K562 (cell line): ENCODE results near the gene MAB21L2. TPM values are rescaled to one million over a fixed set of nuclear protein-coding genes. Genes with fewer than 3 reads are reported as not detected.

Experiments
- NRF1 ChIP-seq, 2 experiments: fragments of 450-650 bp; IDR thresholded peaks in 1 of 2; conservative IDR thresholded peaks in 1 of 2; 2 replicates each; pipeline ENCODE4 v1.6.1; 2014; ENCODE audit warnings: mild to moderate bottlenecking in 2 of 2
- ZBTB33 ChIP-seq: sonication (generic); formaldehyde crosslinking; IDR thresholded peaks from 2 replicates; pipeline ENCODE4 v1.8.1; 2023; ENCODE audit warnings: mild to moderate bottlenecking, missing genetic modification reagents
- polyA plus RNA-seq, 8 experiments: library from polyadenylated mRNA; depleted of rRNA in 4 of 8; stranded (reverse) in 5 of 8; unstranded in 3 of 8; fragments of >200 nt; fragmentation: Nextera tagmentation in 2 of 8; fragmentation: Illumina TruSeq in 1 of 8; extraction: Ambion mirVana in 2 of 8; extraction: Trizol in 1 of 8; gene quantifications; 2 replicates each; pipeline versions ENCODE4 v1.2.1 to v1.2.3, GENCODE V29; 2011 to 2014; ENCODE audit warnings: inconsistent platforms in 1 of 8, missing spikeins in 1 of 8
- total RNA-seq, 7 experiments: library from RNA; depleted of rRNA in 6 of 7; stranded (reverse); fragments of >200 nt in 6 of 7; fragmentation: Illumina TruSeq in 2 of 7; extraction: Trizol in 2 of 7; gene quantifications; 2 replicates each; pipeline versions ENCODE4 v1.2.1 to v1.2.3, GENCODE V29; 2011 to 2021; ENCODE audit warnings: low replicate concordance in 1 of 7
- TF ChIP-seq, protein P1 (sequence below): IDR thresholded peaks from 2 replicates; pipeline ENCODE4 v1.6.1; 2011; ENCODE audit warnings: borderline replicate concordance, low read depth, mild to moderate bottlenecking, moderate library complexity, low read length; ENCODE audit not compliant: insufficient read depth, poor library complexity, severe bottlenecking

Gene MAB21L2
- total and polyA plus RNA-seq, 9 of the 15 experiments (the other 6 are each of a cell fraction or from before 2014, with no cell fraction given) = not detected

- peak; percentile 78 for TF ChIP-seq ZBTB33
- TF ChIP-seq, protein P1, sequence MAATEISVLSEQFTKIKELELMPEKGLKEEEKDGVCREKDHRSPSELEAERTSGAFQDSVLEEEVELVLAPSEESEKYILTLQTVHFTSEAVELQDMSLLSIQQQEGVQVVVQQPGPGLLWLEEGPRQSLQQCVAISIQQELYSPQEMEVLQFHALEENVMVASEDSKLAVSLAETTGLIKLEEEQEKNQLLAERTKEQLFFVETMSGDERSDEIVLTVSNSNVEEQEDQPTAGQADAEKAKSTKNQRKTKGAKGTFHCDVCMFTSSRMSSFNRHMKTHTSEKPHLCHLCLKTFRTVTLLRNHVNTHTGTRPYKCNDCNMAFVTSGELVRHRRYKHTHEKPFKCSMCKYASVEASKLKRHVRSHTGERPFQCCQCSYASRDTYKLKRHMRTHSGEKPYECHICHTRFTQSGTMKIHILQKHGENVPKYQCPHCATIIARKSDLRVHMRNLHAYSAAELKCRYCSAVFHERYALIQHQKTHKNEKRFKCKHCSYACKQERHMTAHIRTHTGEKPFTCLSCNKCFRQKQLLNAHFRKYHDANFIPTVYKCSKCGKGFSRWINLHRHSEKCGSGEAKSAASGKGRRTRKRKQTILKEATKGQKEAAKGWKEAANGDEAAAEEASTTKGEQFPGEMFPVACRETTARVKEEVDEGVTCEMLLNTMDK = no peak
- TF ChIP-seq NRF1 (conservative IDR thresholded peaks at IDR 0.05 in 1 of 2, IDR thresholded peaks at IDR 0.05 in 1 of 2) = no peak
These were observed 1.5 kb downstream of the MAB21L2 start (continued) for GRCh38 chr4:150583287-150584110.
